Liver (tissue), 9 donors: ENCODE measurements around the gene ANGPT4. TPM values are rescaled to one million over a fixed set of nuclear protein-coding genes. Genes with fewer than 3 reads are reported as not detected.
"Not testable (repeated sequence)": the region's sequence is repeated elsewhere in the genome, so short reads cannot be mapped to it uniquely, and the experiment has no call there.

Experiments used
- DNase-seq: peaks from one replicate; pipeline ENCODE4 v3.0.0-alpha.2; 2017; ENCODE audit warnings: low spot score
- H3K27ac ChIP-seq, 2 donors: one replicate each; pipeline ENCODE4 v1.7.0; 2013; ENCODE audit warnings: inconsistent platforms in 2 of 2, low read length in 2 of 2, control low read depth in 1 of 2, low read depth in 1 of 2, mild to moderate bottlenecking in 1 of 2
- H3K27me3 ChIP-seq, 4 donors: one replicate each; pipeline versions ENCODE4 v1.6.1 to v1.7.0; 2013; ENCODE audit warnings: low read length in 3 of 4, inconsistent platforms in 1 of 4, mild to moderate bottlenecking in 1 of 4, moderate library complexity in 1 of 4; ENCODE audit not compliant: control insufficient read depth in 4 of 4, insufficient read depth in 4 of 4
- H3K36me3 ChIP-seq, 4 donors: one replicate each; pipeline versions ENCODE4 v1.6.1 to v1.7.0; 2013; ENCODE audit warnings: low read length in 3 of 4, mild to moderate bottlenecking in 3 of 4, low read depth in 1 of 4, moderate library complexity in 1 of 4; ENCODE audit not compliant: control insufficient read depth in 4 of 4, insufficient read depth in 3 of 4
- H3K4me1 ChIP-seq, 4 donors: one replicate each; pipeline versions ENCODE4 v1.6.1 to v1.7.0; 2013; ENCODE audit warnings: low read length in 3 of 4, mild to moderate bottlenecking in 3 of 4, moderate library complexity in 1 of 4; ENCODE audit not compliant: control insufficient read depth in 4 of 4, insufficient read depth in 4 of 4
- H3K4me3 ChIP-seq, 3 donors: one replicate each; pipeline versions ENCODE4 v1.6.1 to v1.7.0; 2013; ENCODE audit warnings: low read length in 3 of 3, control low read depth in 1 of 3, low read depth in 1 of 3, mild to moderate bottlenecking in 1 of 3
- H3K9ac ChIP-seq, 2 donors: one replicate each; pipeline ENCODE4 v1.7.0; 2013; ENCODE audit warnings: low read length in 2 of 2, mild to moderate bottlenecking in 2 of 2, moderate library complexity in 2 of 2, control low read depth in 1 of 2, low read depth in 1 of 2
- H3K9me3 ChIP-seq, 4 donors: one replicate each; pipeline versions ENCODE4 v1.6.1 to v1.7.0; 2013; ENCODE audit warnings: low read length in 3 of 4; ENCODE audit not compliant: control insufficient read depth in 4 of 4
- CTCF ChIP-seq: fragments of 150-350 bp; IDR thresholded peaks from 2 replicates; pipeline ENCODE4 v1.5.1; 2017; ENCODE audit warnings: improper control_type of control experiment, low read depth, low read length; ENCODE audit not compliant: missing input control
- FOXA1 ChIP-seq: IDR thresholded peaks from 2 replicates; pipeline ENCODE4 v1.6.1; 2016; ENCODE audit warnings: antibody characterized with exemption
- FOXA2 ChIP-seq: IDR thresholded peaks from 2 replicates; pipeline ENCODE4 v1.6.1; 2016; ENCODE audit warnings: antibody characterized with exemption
- GABPA ChIP-seq, 2 donors: IDR thresholded peaks in 1 of 2; conservative IDR thresholded peaks in 1 of 2; 2 replicates each; pipeline ENCODE4 v1.6.1; 2016; ENCODE audit warnings: antibody characterized with exemption in 2 of 2, mild to moderate bottlenecking in 1 of 2, moderate library complexity in 1 of 2
- HNF4A ChIP-seq, 2 donors: conservative IDR thresholded peaks; 2 replicates each; pipeline ENCODE4 v1.6.1; 2016; ENCODE audit warnings: antibody characterized with exemption in 2 of 2, mild to moderate bottlenecking in 2 of 2
- MAX ChIP-seq: IDR thresholded peaks from 2 replicates; pipeline ENCODE4 v1.6.1; 2016; ENCODE audit warnings: antibody characterized with exemption
- REST ChIP-seq: IDR thresholded peaks from 2 replicates; pipeline ENCODE4 v1.6.1; 2016; ENCODE audit warnings: antibody characterized with exemption, mild to moderate bottlenecking
- SP1 ChIP-seq: IDR thresholded peaks from 2 replicates; pipeline ENCODE4 v1.6.1; 2018; ENCODE audit warnings: antibody characterized with exemption, mild to moderate bottlenecking
- TAF1 ChIP-seq: conservative IDR thresholded peaks from 2 replicates; pipeline ENCODE4 v1.6.1; 2016; ENCODE audit warnings: antibody characterized with exemption, mild to moderate bottlenecking
- YY1 ChIP-seq: IDR thresholded peaks from 2 replicates; pipeline ENCODE4 v1.6.1; 2016; ENCODE audit warnings: antibody characterized with exemption, mild to moderate bottlenecking
- WGBS: extraction: QIAGEN DNeasy Blood & Tissue Kit; methylation state at CpG from one replicate; pipeline ENCODE4 v1.1.7; 2013; 5-methylcytosine and 5-hydroxymethylcytosine counted together
- polyA plus RNA-seq, 2 donors: library from polyadenylated mRNA; stranded (reverse) in 1 of 2; unstranded in 1 of 2; fragments of 200-250 nt in 1 of 2; fragments of >200 nt in 1 of 2; fragmentation: Nextera tagmentation in 1 of 2; extraction: Ambion mirVana in 1 of 2; gene quantifications; one replicate each; pipeline versions ENCODE4 v1.2.1 to v1.2.3, GENCODE V29; 2013 to 2015
- total RNA-seq, 2 donors: library from RNA; depleted of rRNA; stranded (reverse); fragments of >200 nt; gene quantifications; one replicate each; pipeline ENCODE4 v1.2.3, GENCODE V29; 2014
- donor health status: healthy.
- donor health status: healthy.
- donor health status: healthy.
- donor health status: healthy.
- donor health status: healthy.

Gene ANGPT4
- total and polyA plus RNA-seq, 4 donors: 0.05 to 0.13 (median 0.08) TPM

- WGBS: 98% methylated on average over 2 of the region's 2 CpGs
- Histone ChIP-seq H3K36me3 (no peaks in the 10 kb centered on the region), H3K27me3 (no peaks in the 10 kb centered on the region), H3K9me3 (no peaks in the 10 kb centered on the region), H3K4me1 (peaks cover 0 to 13% (median 4%) of the 10 kb centered on the region in 4 donors), H3K4me3 (no peak overlapping the region), H3K27ac (no peak overlapping the region), H3K9ac (no peak overlapping the region)
- TF ChIP-seq CTCF (no peak), YY1 (no peak), FOXA2 (no peak), MAX (no peak), TAF1 (no peak), HNF4A (conservative IDR thresholded peaks at IDR 0.05) (no peak)
- DNase-seq: no peak
These were observed 86.6 kb downstream of the ANGPT4 start for GRCh38 chr20:829551-829950.

- H3K36me3 ChIP-seq: no peaks in the 10 kb centered on the region
- no peak for TF ChIP-seq YY1
- TF ChIP-seq TAF1: no peak
- no peak for TF ChIP-seq GABPA (IDR thresholded peaks at IDR 0.05 in 1 of 2, conservative IDR thresholded peaks at IDR 0.05 in 1 of 2)
- TF ChIP-seq FOXA1: no peak
- TF ChIP-seq SP1: no peak
- TF ChIP-seq FOXA2: no peak
- TF ChIP-seq REST: no peak
- no peak for TF ChIP-seq HNF4A (conservative IDR thresholded peaks at IDR 0.05)
- 64% methylated on average over 6 of the region's 6 CpGs for WGBS
- no peak overlapping the region for H3K9ac ChIP-seq
- no peak overlapping the region for H3K4me3 ChIP-seq
- H3K4me1 ChIP-seq: peaks cover 0 to 8% (median 4%) of the 10 kb centered on the region in 4 donors
- no peak overlapping the region for H3K27ac ChIP-seq
- H3K27me3 ChIP-seq: no peaks in the 10 kb centered on the region
- no peaks in the 10 kb centered on the region for H3K9me3 ChIP-seq
- DNase-seq: peak; percentile 62
These were observed 87.1 kb downstream of the ANGPT4 start for GRCh38 chr20:828987-829386.

GRCh38 chr20:827981-828380 is 88.2 kb downstream of the ANGPT4 start:
- not testable (repeated sequence) for H3K27ac ChIP-seq, H3K9ac ChIP-seq, H3K36me3 ChIP-seq, H3K27me3 ChIP-seq, H3K4me1 ChIP-seq, H3K4me3 ChIP-seq, H3K9me3 ChIP-seq
- 92% methylated on average over 8 of the region's 8 CpGs for WGBS
- DNase-seq: peak; percentile 29
